Endothelial cell (in vitro differentiated cells): ENCODE measurements around the gene TMTC1. TPM values are rescaled to one million over a fixed set of nuclear protein-coding genes. Genes with fewer than 3 reads are reported as not detected.

Source experiments
- DNase-seq: peaks from one replicate; pipeline ENCODE4 v3.0.0; 2021; ENCODE audit warnings: low spot score
- H3K27ac Mint-ChIP-seq: one replicate; pipeline ENCODE4 v1.8.0; 2021; ENCODE audit warnings: mixed read lengths, inconsistent platforms; ENCODE audit not compliant: unreplicated experiment
- H3K27me3 Mint-ChIP-seq: one replicate; pipeline ENCODE4 v1.8.0; 2021; ENCODE audit warnings: mild to moderate bottlenecking, moderate library complexity, mixed read lengths, inconsistent platforms; ENCODE audit not compliant: unreplicated experiment
- H3K36me3 Mint-ChIP-seq: one replicate; pipeline ENCODE4 v1.8.0; 2021; ENCODE audit warnings: mild to moderate bottlenecking, low read depth, mixed read lengths, inconsistent platforms; ENCODE audit not compliant: unreplicated experiment
- H3K4me1 Mint-ChIP-seq: one replicate; pipeline ENCODE4 v1.8.0; 2021; ENCODE audit warnings: mild to moderate bottlenecking, mixed read lengths, inconsistent platforms; ENCODE audit not compliant: unreplicated experiment
- H3K4me3 Mint-ChIP-seq: one replicate; pipeline ENCODE4 v1.8.0; 2021; ENCODE audit warnings: mild to moderate bottlenecking, mixed read lengths, inconsistent platforms; ENCODE audit not compliant: unreplicated experiment
- H3K9me3 Mint-ChIP-seq: one replicate; pipeline ENCODE4 v1.8.0; 2021; ENCODE audit warnings: mixed read lengths, inconsistent platforms; ENCODE audit not compliant: unreplicated experiment
- total RNA-seq: library from RNA; stranded (reverse); fragmentation: NEBNext Ultra II Directional; extraction: Animal tissue kit (Norgen Biotek cat#: 25700); gene quantifications from one replicate; pipeline ENCODE4 v1.2.1, GENCODE V29; 2021; ENCODE audit not compliant: unreplicated experiment
- TF ChIP-seq, protein P1 (sequence below): fragments of 200-600 bp; sonication (generic); IDR thresholded peaks from one replicate; pipeline ENCODE4 v1.5.0; 2021; ENCODE audit warnings: antibody characterized with exemption; ENCODE audit not compliant: unreplicated experiment

The TMTC1 gene
- total RNA-seq, 1 donor from 2014 or later: 0.95 TPM

DNA sequence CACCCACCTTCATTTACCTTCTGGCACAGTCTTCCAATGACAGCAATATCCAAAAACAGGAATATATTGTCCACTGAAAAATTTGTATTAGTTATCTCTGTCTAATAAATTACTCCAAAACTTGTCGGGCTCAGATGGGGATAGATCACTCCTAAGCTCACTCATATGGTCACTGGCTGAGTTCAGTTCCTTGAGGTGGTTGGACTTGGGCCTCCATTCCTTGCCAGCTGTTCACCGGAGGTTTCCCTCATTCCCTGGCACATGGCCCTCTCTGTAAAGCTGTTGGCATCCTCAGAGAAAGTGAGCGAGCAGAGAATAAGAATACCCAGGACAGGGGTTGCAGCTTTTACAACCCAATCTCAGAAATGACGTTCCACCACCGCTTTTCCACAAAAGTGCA is 81.5 kb downstream of the TMTC1 start:
- Mint-ChIP-seq H3K4me1 (peaks cover 4% of the 10 kb centered on the region), H3K27ac (no peak overlapping the region), H3K36me3 (no peaks in the 10 kb centered on the region), H3K4me3 (no peak overlapping the region), H3K9me3 (no peaks in the 10 kb centered on the region), H3K27me3 (peaks cover under 1% of the 10 kb centered on the region)
- DNase-seq: no peak
- TF ChIP-seq, protein P1, sequence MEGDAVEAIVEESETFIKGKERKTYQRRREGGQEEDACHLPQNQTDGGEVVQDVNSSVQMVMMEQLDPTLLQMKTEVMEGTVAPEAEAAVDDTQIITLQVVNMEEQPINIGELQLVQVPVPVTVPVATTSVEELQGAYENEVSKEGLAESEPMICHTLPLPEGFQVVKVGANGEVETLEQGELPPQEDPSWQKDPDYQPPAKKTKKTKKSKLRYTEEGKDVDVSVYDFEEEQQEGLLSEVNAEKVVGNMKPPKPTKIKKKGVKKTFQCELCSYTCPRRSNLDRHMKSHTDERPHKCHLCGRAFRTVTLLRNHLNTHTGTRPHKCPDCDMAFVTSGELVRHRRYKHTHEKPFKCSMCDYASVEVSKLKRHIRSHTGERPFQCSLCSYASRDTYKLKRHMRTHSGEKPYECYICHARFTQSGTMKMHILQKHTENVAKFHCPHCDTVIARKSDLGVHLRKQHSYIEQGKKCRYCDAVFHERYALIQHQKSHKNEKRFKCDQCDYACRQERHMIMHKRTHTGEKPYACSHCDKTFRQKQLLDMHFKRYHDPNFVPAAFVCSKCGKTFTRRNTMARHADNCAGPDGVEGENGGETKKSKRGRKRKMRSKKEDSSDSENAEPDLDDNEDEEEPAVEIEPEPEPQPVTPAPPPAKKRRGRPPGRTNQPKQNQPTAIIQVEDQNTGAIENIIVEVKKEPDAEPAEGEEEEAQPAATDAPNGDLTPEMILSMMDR: no peak

DNA sequence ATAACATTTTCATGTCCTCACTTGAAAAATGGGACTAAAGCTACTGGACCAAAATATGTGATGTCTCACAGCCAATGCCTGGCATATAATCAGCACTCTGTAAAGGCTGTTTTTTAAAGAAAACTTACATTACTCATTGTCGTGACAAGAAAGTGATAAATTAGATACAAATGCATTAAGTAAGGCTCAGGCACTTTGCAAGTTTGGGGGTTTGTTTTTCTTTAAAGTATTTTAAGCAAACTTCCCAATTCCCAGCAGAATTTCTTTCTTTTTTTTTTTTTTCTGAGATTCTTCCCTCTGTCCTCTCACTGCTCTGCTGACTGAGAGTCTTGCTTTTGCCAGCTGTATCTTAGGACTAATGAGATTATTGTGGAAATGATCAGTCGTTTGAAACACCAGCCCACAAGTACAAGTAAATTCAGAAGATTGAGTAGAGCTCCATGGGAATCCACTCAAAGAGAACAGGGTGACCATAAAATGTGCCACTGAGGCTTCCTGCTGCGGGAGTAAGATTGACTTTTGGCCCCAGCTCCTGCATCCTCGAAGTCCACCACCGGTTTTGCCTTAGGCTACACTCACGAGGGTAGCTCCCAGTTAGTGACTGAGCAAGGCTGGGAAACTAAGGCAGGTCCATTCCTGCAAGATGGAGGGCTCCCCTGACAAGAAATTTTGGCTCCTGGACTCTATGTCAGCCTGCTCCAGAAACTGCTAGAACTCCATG is 82.8 kb downstream of the TMTC1 start:
- H3K9me3 Mint-ChIP-seq: no peaks in the 10 kb centered on the region
- no peak overlapping the region for H3K4me3 Mint-ChIP-seq
- TF ChIP-seq, protein P1: no peak
- H3K27ac Mint-ChIP-seq: no peak overlapping the region
- peaks cover under 1% of the 10 kb centered on the region for H3K4me1 Mint-ChIP-seq
- no peaks in the 10 kb centered on the region for H3K36me3 Mint-ChIP-seq
- no peak for DNase-seq
- no peaks in the 10 kb centered on the region for H3K27me3 Mint-ChIP-seq

DNA sequence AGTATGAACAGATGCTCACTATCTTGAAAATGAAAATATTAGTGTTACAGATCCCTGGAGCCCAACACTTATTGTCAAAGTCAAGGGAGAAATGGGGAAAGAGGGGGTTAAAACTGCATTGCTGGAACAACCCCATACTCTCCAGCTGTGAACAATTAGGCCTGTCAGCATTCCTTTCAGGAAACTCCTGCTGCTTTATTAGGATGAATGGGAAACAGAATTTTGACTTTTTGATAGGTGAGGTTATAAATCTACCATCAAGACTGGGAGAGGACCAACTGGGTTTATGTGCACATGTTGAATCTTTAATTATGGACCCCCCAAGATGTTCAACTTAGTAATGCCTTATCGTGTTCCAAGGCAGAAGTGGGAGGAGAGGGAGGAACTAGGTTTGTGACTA is 85.0 kb downstream of the TMTC1 start:
- Mint-ChIP-seq H3K36me3 (no peaks in the 10 kb centered on the region), H3K27ac (no peak overlapping the region), H3K9me3 (no peaks in the 10 kb centered on the region), H3K4me1 (no peaks in the 10 kb centered on the region), H3K27me3 (no peaks in the 10 kb centered on the region), H3K4me3 (no peak overlapping the region)
- TF ChIP-seq, protein P1: no peak
- no peak for DNase-seq

DNA sequence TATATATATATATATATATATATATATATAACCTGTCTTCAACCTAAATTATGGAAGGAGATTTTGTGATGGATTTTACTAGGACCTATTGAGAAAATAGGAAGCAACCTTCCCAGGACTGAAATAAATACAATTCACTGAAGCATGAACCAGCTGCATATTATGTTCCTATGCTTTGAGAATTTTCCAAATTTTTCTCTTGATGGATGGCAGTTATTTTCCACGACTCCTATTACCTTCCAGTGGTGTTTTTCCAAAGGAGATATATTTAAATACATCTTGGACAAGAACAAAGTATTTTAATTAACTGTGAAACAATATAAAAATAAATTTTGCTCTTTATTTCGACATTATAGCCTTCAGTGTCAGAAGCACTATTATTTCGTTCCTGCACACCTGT is 87.9 kb downstream of the TMTC1 start:
- Mint-ChIP-seq H3K36me3 (no peaks in the 10 kb centered on the region), H3K4me1 (no peaks in the 10 kb centered on the region), H3K27ac (no peak overlapping the region), H3K4me3 (no peak overlapping the region), H3K9me3 (no peaks in the 10 kb centered on the region), H3K27me3 (no peaks in the 10 kb centered on the region)
- TF ChIP-seq, protein P1: no peak
- no peak for DNase-seq

DNA sequence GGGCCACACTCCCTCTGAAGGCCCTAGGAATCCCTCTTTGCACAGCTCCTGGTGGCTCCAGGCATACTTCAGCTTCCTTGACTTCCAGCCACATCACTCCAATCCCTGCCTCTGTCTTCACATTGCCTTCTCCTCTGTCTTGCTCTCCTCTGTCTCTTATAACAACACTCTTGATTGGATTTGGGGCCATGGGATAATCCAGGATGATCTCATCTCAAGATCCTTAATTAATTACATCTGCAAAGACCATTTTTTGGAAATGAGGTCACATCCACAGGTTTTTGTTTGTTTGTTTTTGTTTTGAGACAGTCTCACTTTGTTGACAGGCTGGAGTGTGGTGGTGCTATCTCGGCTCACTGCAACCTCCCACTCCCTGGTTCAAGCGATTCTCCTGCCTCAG is 88.7 kb downstream of the TMTC1 start:
- Mint-ChIP-seq H3K4me1 (no peaks in the 10 kb centered on the region), H3K9me3 (no peaks in the 10 kb centered on the region), H3K27me3 (no peaks in the 10 kb centered on the region), H3K36me3 (no peaks in the 10 kb centered on the region), H3K4me3 (no peak overlapping the region), H3K27ac (no peak overlapping the region)
- TF ChIP-seq, protein P1: no peak
- DNase-seq: no peak
